GM18858 (cell line): Measurements from ENCODE around the gene CCDC43.

Experiments
- ATAC-seq: cut with Tn5 transposase; IDR thresholded peaks from one replicate; pipeline ENCODE4 v1.9.1; 2021; ENCODE audit not compliant: unreplicated experiment

Gene CCDC43

DNA sequence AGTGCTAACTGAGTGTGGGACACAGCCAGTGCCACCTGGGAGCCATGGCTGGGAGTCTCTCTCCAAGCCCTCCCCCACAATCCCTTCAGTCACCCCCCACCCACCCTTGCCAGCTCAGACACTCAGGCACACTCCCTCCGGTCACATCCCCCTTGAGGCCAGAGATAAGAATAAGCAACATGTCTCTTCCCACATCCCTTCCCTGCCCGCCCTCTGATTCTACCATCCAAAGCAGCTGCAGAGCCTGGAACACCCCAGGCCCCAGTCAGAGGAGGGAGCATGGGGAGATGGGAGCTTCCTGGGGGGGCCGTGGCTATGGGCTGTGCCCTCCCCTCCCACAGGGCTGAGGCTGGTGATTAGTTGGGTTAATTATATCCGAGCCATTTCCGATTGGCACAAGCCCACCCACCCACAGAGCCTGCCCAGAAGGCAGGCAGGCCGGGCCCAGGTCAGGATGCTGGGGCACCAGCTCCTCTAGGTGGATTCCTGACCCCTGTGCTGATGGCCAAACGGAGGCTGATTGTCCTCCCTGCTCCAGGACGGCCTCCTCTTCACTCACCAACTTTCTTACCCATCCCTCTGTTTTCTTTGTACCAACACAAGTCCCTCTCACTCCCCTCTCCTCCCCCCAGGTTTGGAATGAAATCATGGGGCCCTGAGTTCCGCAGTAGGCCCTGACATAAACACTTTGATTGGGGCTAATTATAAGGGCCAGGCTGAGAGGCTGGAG is 61.9 kb downstream of the CCDC43 start:
- ATAC-seq: no peak
